CD4-positive, alpha-beta memory T cell (primary cell): ENCODE results near the gene IRS2. TPM values are rescaled to one million over a fixed set of nuclear protein-coding genes. Genes with fewer than 3 reads are reported as not detected.
A peak's percentile ranks its signal among the peaks of the same experiment; 100 is the strongest.

Source experiments
- CTCF ChIA-PET: fragments of 350-600 bp; sonication (Branson Sonifier 250); formaldehyde crosslinking; loops from one replicate; lab custom pipeline; 2021; ENCODE audit warnings: inconsistent platforms; ENCODE audit not compliant: partially characterized antibody; lab: Charles Lee
- POLR2A ChIA-PET: fragments of 350-600 bp; sonication (Branson Sonifier 250); formaldehyde crosslinking; loops from one replicate; lab custom pipeline; 2021; ENCODE audit not compliant: partially characterized antibody; lab: Charles Lee
- DNase-seq, 5 donors: peaks; one replicate each; pipeline versions ENCODE4 v3.0.0 to v3.0.0-alpha.2; 2020 to 2022; ENCODE audit warnings: mixed read lengths in 1 of 5
- H3K27ac ChIP-seq: one replicate; pipeline ENCODE4 v1.7.0; 2013; ENCODE audit warnings: low read depth, low read length
- H3K27me3 ChIP-seq: 2 replicates; pipeline ENCODE4 v1.7.0; 2013; ENCODE audit warnings: mild to moderate bottlenecking, low read length, moderate library complexity; ENCODE audit not compliant: insufficient read depth
- H3K36me3 ChIP-seq: 2 replicates; pipeline ENCODE4 v1.7.0; 2013; ENCODE audit warnings: mild to moderate bottlenecking, low read length, moderate library complexity; ENCODE audit not compliant: insufficient read depth
- H3K4me1 ChIP-seq: 2 replicates; pipeline ENCODE4 v1.7.0; 2013; ENCODE audit warnings: mild to moderate bottlenecking, low read length, moderate library complexity; ENCODE audit not compliant: insufficient read depth
- H3K4me3 ChIP-seq, 2 donors: one replicate each; pipeline ENCODE4 v1.7.0; 2013; ENCODE audit warnings: low read length in 2 of 2, mild to moderate bottlenecking in 1 of 2
- H3K9me3 ChIP-seq, 2 donors: one replicate each; pipeline ENCODE4 v1.7.0; 2013; ENCODE audit warnings: low read length in 2 of 2, control low read depth in 1 of 2; ENCODE audit not compliant: control insufficient read depth in 1 of 2
- H3K27ac Mint-ChIP-seq, 7 donors: one replicate each; pipeline ENCODE4 v1.8.0; 2020 to 2021; ENCODE audit warnings: mixed read lengths in 7 of 7, mild to moderate bottlenecking in 6 of 7, inconsistent platforms in 3 of 7, moderate library complexity in 3 of 7
- H3K27me3 Mint-ChIP-seq, 2 donors: one replicate each; pipeline ENCODE4 v1.8.0; 2020 to 2021; ENCODE audit warnings: mixed read lengths in 2 of 2
- H3K36me3 Mint-ChIP-seq, 2 donors: one replicate each; pipeline ENCODE4 v1.8.0; 2020 to 2021; ENCODE audit warnings: mixed read lengths in 2 of 2, inconsistent platforms in 1 of 2, mild to moderate bottlenecking in 1 of 2
- H3K4me1 Mint-ChIP-seq, 4 donors: one replicate each; pipeline ENCODE4 v1.8.0; 2020 to 2021; ENCODE audit warnings: mixed read lengths in 4 of 4, mild to moderate bottlenecking in 1 of 4
- H3K4me3 Mint-ChIP-seq, 8 donors: one replicate each; pipeline ENCODE4 v1.8.0; 2020 to 2021; ENCODE audit warnings: mixed read lengths in 8 of 8, mild to moderate bottlenecking in 7 of 8, moderate library complexity in 6 of 8, inconsistent platforms in 3 of 8
- H3K9me3 Mint-ChIP-seq, 8 donors: one replicate each; pipeline ENCODE4 v1.8.0; 2020 to 2021; ENCODE audit warnings: mixed read lengths in 8 of 8, mild to moderate bottlenecking in 5 of 8, inconsistent platforms in 3 of 8, moderate library complexity in 1 of 8
- intact Hi-C: fragments of 100-400 bp; cut with micrococcal nuclease; formaldehyde crosslinking; loops from one replicate; pipeline ENCODE4 v1.15.1; 2023
- polyA plus RNA-seq, 2 donors: library from polyadenylated mRNA; unstranded; fragments of 300-500 nt; fragmentation: Illumina TruSeq; gene quantifications; one replicate each; pipeline ENCODE4 v1.2.3, GENCODE V29; 2021
- total RNA-seq, 2 experiments: library from RNA; stranded (reverse); gene quantifications; one replicate each; pipeline ENCODE4 v1.2.3, GENCODE V29; 2021

The IRS2 gene
- total and polyA plus RNA-seq, 4 experiments from 2014 or later: 1.3 to 21.4 (median 12.2) TPM

DNA sequence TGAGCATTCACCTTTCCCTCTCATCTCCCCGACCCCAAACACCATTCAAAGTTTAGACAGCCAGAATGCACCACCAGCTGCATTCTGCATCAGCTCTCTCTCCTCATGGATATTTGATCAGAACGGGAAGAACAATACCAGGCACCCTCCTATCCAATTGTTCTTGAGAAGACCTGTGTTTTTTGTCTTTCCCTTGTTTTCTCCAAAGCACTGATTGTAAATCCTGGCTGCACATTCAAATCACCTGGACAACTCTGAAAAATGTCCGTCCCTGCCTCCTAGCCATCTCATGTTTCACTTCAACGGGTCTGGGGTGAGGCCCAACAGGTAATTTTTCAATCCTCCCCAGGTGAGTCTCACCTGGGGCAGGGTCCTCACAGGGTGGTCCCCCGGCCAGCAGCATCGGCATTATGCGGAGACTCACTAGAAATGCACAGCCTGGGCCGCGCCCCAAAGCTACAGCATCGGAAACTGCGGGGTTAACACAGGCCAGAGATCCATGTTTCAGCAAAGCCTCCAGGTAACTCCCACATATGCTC is 5.5 kb downstream of the IRS2 start:
- Histone ChIP-seq H3K36me3 (no peaks in the 10 kb centered on the region), H3K27ac (no peak overlapping the region), H3K4me1 (peaks cover 58% of the 10 kb centered on the region), H3K27me3 (no peaks in the 10 kb centered on the region), H3K9me3 (no peaks in the 10 kb centered on the region), H3K4me3 (no peak overlapping the region)
- ChIA-PET CTCF (interaction anchor here (2.5 kb wide), 2 partner anchors 9 to 17 kb away, joined by 9 to 17 read pairs; no protein-coding TSS in a partner anchor), POLR2A (interaction anchor here (3.2 kb wide), 1 partner anchor 9 kb away, joined by 15 read pairs; no protein-coding TSS in a partner anchor)
- H3K4me3 Mint-ChIP-seq: peak overlapping the region; percentile 8 to 70 (median 50)
- H3K4me1 Mint-ChIP-seq: peaks cover 35 to 55% (median 47%) of the 10 kb centered on the region in 4 donors
- peaks cover 4 to 15% of the 10 kb centered on the region in 2 donors for H3K36me3 Mint-ChIP-seq
- peaks cover 0 to 1% (median 0%) of the 10 kb centered on the region in 8 donors for H3K9me3 Mint-ChIP-seq
- intact Hi-C loops: no loop called here
- H3K27me3 Mint-ChIP-seq: no peaks in the 10 kb centered on the region
- no peak for DNase-seq
- H3K27ac Mint-ChIP-seq: peak overlapping the region; percentile 48 to 77 (median 67)

DNA sequence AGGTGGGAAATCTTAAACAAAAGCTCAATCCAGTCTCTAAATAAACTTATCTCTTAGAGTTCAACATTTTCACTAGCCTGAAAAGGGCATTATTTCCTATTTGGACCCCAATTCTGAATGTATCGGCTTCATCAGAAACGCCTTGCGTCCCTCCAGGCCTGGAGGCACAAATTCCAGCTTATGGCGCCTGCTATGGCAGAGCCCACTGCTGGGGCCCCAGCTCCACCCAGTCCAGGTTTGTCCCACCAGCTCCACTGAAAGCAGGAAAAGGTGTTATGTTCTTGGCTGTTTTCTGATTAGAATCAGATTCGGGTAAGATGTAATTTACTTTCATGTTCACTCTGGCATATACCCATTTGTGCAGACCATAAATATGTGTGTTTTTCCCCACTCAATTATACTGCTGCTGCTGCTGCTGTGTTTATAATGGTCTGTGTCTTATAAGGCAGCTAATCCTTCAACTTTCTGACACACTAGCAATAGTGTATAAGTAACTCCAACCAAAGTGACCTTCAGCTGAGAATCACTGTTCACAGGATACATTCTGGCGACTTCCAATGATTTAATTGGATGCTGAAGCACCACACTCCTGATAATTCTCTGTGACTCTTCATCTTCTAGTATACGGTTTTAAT is 6.4 kb downstream of the IRS2 start:
- H3K27me3 ChIP-seq: no peaks in the 10 kb centered on the region
- Mint-ChIP-seq H3K27me3 (no peaks in the 10 kb centered on the region), H3K36me3 (peaks cover 4 to 15% of the 10 kb centered on the region in 2 donors), H3K4me3 (peak overlapping the region in 7 of 8 donors; percentile 5 to 87 (median 70)), H3K4me1 (peaks cover 35 to 61% (median 47%) of the 10 kb centered on the region in 4 donors), H3K27ac (peak overlapping the region; percentile 14 to 90 (median 85)), H3K9me3 (peaks cover 0 to 1% (median 0%) of the 10 kb centered on the region in 8 donors)
- no peaks in the 10 kb centered on the region for H3K36me3 ChIP-seq
- peak overlapping the region in 1 of 2 donors; percentile 13 for H3K4me3 ChIP-seq
- no peak for DNase-seq
- no peaks in the 10 kb centered on the region for H3K9me3 ChIP-seq
- H3K4me1 ChIP-seq: peaks cover 58% of the 10 kb centered on the region
- ChIA-PET POLR2A (interaction anchor here (1.3 to 3.2 kb wide), 2 partner anchors 10 to 210 kb away, joined by 4 to 15 read pairs; no protein-coding TSS in a partner anchor), CTCF (interaction anchor here (1.3 to 2.5 kb wide), 3 partner anchors 10 to 16 kb away, joined by 3 to 17 read pairs (median 9); no protein-coding TSS in a partner anchor)
- H3K27ac ChIP-seq: no peak overlapping the region
- intact Hi-C loops: no loop called here

DNA sequence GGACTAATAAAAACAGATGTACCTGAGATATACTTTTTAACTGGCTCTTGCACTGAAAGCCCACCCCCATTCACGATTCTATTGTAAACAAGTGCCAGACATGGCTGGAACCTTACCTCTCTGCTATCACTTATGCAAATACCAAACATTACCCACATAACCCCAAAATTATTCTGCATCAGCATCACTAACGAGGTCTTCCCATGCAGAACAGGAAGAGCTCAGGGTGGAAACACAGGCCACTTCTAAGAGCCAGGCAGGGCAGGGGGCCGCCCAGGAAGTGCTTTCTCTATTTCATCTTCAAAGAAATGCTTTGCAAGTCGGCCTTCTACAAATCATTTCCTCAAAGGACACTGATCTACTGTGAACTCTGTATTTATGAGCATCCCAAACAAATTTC is 7.3 kb downstream of the IRS2 start:
- Mint-ChIP-seq H3K27me3 (no peaks in the 10 kb centered on the region), H3K27ac (peak overlapping the region; percentile 66 to 90 (median 85)), H3K36me3 (peaks cover 6 to 18% of the 10 kb centered on the region in 2 donors), H3K4me1 (peaks cover 35 to 61% (median 49%) of the 10 kb centered on the region in 4 donors), H3K4me3 (peak overlapping the region; percentile 33 to 87 (median 77)), H3K9me3 (peaks cover 0 to 1% (median 0%) of the 10 kb centered on the region in 8 donors)
- DNase-seq: peak; percentile 80 to 85 (median 82)
- Histone ChIP-seq H3K27me3 (no peaks in the 10 kb centered on the region), H3K36me3 (no peaks in the 10 kb centered on the region), H3K27ac (no peak overlapping the region), H3K4me3 (peak overlapping the region; percentile 13 to 27), H3K9me3 (no peaks in the 10 kb centered on the region), H3K4me1 (peaks cover 58% of the 10 kb centered on the region)
- CTCF ChIA-PET: interaction anchor here (1.3 to 2.5 kb wide), 3 partner anchors 9 to 15 kb away, joined by 3 to 17 read pairs (median 9); no protein-coding TSS in a partner anchor
- intact Hi-C loops: no loop called here
- POLR2A ChIA-PET: interaction anchor here (1.0 to 3.2 kb wide), 3 partner anchors 11 to 1563 kb away, joined by 3 to 15 read pairs (median 4); no protein-coding TSS in a partner anchor

DNA sequence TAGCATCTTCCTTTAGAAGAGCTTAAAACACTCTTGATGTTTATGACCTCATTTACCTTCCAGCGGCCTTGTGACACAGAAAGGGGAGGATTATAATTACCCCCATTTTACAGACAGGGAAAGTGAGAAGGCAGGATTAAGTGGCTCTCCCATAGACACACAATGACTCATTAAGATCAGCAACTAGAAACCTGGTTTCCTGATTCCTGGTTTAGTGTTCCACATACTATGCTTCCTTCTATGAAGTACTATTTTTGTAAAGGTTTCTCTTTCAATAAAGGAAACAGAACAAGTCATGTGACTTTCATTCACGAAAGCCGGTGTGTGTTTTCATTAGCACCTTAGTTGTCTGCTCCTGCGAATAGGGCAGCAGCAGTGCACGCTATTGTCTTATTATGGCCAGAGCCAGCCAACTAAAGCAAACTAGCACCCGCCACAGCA is 8.3 kb downstream of the IRS2 start:
- peaks cover 58% of the 10 kb centered on the region for H3K4me1 ChIP-seq
- POLR2A ChIA-PET: no interaction called here
- H3K27me3 Mint-ChIP-seq: no peaks in the 10 kb centered on the region
- peaks cover 38 to 70% (median 57%) of the 10 kb centered on the region in 4 donors for H3K4me1 Mint-ChIP-seq
- H3K27ac ChIP-seq: no peak overlapping the region
- H3K4me3 Mint-ChIP-seq: peak overlapping the region; percentile 39 to 87 (median 74)
- peak in 1 of 5 donors; percentile 33 for DNase-seq
- intact Hi-C loops: loop anchor here (1.0 kb wide), 1 partner anchor 8 kb away; the partner anchor contains the start of gene IRS2
- no peaks in the 10 kb centered on the region for H3K9me3 ChIP-seq
- H3K36me3 ChIP-seq: no peaks in the 10 kb centered on the region
- H3K9me3 Mint-ChIP-seq: peaks cover 0 to 1% (median 0%) of the 10 kb centered on the region in 8 donors
- no peaks in the 10 kb centered on the region for H3K27me3 ChIP-seq
- CTCF ChIA-PET: no interaction called here
- H3K4me3 ChIP-seq: peak overlapping the region; percentile 13 to 19
- peaks cover 13 to 25% of the 10 kb centered on the region in 2 donors for H3K36me3 Mint-ChIP-seq
- peak overlapping the region; percentile 27 to 90 (median 85) for H3K27ac Mint-ChIP-seq

DNA sequence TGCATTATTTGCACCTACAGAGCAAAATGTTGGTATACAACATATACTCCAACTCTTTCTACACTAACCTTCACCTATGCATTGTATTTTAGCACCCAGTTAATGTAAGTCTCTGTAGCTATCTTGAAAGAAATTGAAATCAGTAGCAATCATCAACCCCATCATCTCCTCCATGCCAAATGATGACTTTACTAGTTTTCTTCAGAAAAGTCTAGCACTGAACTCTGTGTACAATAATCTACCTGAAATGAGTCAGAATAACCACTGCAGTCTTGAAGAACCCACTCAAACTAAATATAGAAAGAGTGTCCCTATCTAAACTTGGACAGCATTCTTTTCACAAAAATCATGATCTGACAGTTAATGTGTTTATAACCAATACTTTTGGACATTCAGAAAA is 9.8 kb downstream of the IRS2 start:
- Mint-ChIP-seq H3K27me3 (no peaks in the 10 kb centered on the region), H3K4me1 (peaks cover 38 to 69% (median 57%) of the 10 kb centered on the region in 4 donors), H3K27ac (peak overlapping the region in 2 of 7 donors; percentile 1 to 38), H3K9me3 (peaks cover 0 to 3% (median 0%) of the 10 kb centered on the region in 8 donors), H3K4me3 (peak overlapping the region in 1 of 8 donors; percentile 12), H3K36me3 (peaks cover 13 to 26% of the 10 kb centered on the region in 2 donors)
- H3K4me1 ChIP-seq: peaks cover 54% of the 10 kb centered on the region
- no peak overlapping the region for H3K27ac ChIP-seq
- intact Hi-C loops: no loop called here
- POLR2A ChIA-PET: no interaction called here
- H3K36me3 ChIP-seq: no peaks in the 10 kb centered on the region
- no peaks in the 10 kb centered on the region for H3K9me3 ChIP-seq
- H3K4me3 ChIP-seq: no peak overlapping the region
- no peak for DNase-seq
- CTCF ChIA-PET: interaction anchor here (0.9 to 1.1 kb wide), 2 partner anchors 9 to 14 kb away, joined by 3 read pairs; no protein-coding TSS in a partner anchor
- no peaks in the 10 kb centered on the region for H3K27me3 ChIP-seq

DNA sequence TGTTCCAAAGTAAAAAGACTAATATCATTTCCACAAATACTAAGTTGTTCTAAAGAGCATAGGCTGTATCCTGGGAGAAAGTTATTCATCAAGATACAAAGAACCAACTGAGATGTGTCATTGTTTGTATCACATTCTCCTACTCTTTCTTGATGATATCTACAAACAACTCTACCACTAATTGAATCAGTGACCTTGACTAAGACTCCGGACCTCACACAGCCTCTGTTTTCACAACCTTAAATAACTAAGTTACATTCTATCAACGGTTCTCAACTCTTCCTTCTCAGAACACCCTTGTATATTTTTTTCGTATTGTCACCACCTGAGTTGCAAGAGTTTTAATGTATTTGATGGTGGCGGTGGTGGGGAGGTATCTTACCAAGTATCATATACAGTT is 12.6 kb downstream of the IRS2 start:
- CTCF ChIA-PET: no interaction called here
- intact Hi-C loops: no loop called here

More for the DNA sequence above, 12.6 kb downstream of the IRS2 start:
- Histone ChIP-seq H3K27me3 (no peaks in the 10 kb centered on the region), H3K4me3 (no peak overlapping the region), H3K27ac (no peak overlapping the region), H3K9me3 (no peaks in the 10 kb centered on the region), H3K36me3 (no peaks in the 10 kb centered on the region), H3K4me1 (peaks cover 30% of the 10 kb centered on the region)
- POLR2A ChIA-PET: no interaction called here
- DNase-seq: no peak
- Mint-ChIP-seq H3K36me3 (peaks cover 24 to 34% of the 10 kb centered on the region in 2 donors), H3K9me3 (peaks cover 0 to 6% (median 0%) of the 10 kb centered on the region in 8 donors), H3K27me3 (no peaks in the 10 kb centered on the region), H3K4me1 (peaks cover 23 to 62% (median 44%) of the 10 kb centered on the region in 4 donors), H3K4me3 (peak overlapping the region in 1 of 8 donors; percentile 6), H3K27ac (peak overlapping the region in 1 of 7 donors; percentile 4)
